ENCODE results near the gene TIAM2.

The TIAM2 gene

DNA sequence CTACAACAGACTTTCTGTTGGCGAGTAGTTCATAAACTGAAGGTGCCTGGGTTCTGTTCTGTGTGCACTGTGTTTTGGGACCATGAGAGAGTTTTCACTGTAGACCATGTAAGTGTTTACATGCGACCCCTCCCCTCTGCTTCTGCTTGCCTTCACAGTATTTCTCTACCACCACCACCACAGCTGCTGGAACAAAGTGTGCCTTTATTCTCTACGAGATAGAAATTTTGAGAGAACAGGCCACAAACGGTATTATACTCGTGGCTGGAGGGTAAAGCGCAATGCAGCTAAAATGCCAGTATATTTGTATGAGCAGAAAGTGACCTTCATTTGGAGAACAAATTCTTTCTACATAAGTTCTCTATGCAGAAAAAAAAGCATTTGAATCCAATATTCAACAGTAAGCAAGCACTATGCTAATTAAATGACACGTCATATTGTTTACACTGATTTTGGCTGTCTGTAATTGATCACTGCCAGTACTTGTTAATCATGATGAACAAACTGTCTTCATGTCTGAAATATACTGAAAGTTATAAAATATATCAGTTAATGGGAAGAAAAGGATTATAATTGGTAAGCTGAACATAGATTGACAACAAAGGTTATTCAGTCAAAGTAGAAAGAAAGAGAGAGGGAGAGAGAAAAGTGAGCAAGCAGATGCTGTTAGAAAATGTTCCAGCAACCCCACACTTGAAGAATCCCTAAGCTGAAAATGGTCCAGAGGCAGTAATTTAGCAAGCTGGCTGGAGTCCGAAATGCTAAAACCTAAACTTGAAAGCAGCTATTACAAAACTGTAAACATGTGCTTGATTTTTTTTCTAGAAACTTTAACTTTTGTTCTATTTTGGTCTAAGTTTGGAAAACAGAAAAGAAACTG is 277.5 kb downstream of the TIAM2 start:
- Histone ChIP-seq H3K9me3 (ENCODE audit: control insufficient read depth in 2 of 2, low read length in 2 of 2) (no peaks in the 10 kb centered on the region), H3K27ac (ENCODE audit: low read length) (peak overlapping the region; percentile 38), H3K4me3 (ENCODE audit: low read length in 2 of 2) (peak overlapping the region; percentile 0 to 36), H3K36me3 (ENCODE audit: control insufficient read depth in 2 of 2, insufficient read depth in 2 of 2, low read length in 2 of 2) (no peaks in the 10 kb centered on the region), H3K9ac (ENCODE audit: low read length in 2 of 2) (no peak overlapping the region), H3K4me1 (ENCODE audit: control insufficient read depth, insufficient read depth, low read length) (peaks cover 19% of the 10 kb centered on the region), H3K27me3 (ENCODE audit: control insufficient read depth in 1 of 2, insufficient read depth in 2 of 2, low read length in 2 of 2) (no peaks in the 10 kb centered on the region)

DNA sequence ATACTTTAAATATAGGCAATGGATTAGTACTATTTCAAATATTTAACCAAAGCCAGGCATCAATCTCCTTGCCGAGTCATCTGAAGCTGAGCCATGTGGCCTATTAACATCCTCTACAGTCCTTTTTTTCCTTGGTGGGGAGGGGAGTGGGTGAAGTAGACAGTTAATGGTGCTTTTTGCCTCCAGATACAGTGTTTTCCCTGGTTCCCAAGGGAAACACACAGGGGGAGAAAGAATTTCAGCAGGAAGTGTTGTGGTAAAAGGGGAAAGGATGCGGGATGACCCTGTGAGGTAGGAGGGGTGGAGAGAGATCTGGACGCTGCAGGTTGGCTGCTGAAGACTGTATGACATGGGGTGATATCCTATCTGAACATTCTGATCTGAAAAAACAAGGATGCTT is 278.3 kb downstream of the TIAM2 start:
- Histone ChIP-seq H3K27ac (ENCODE audit: low read length) (peak overlapping the region; percentile 38), H3K36me3 (ENCODE audit: control insufficient read depth in 2 of 2, insufficient read depth in 2 of 2, low read length in 2 of 2) (no peaks in the 10 kb centered on the region), H3K4me1 (ENCODE audit: control insufficient read depth, insufficient read depth, low read length) (peaks cover 19% of the 10 kb centered on the region), H3K9ac (ENCODE audit: low read length in 2 of 2) (no peak overlapping the region), H3K4me3 (ENCODE audit: low read length in 2 of 2) (peak overlapping the region; percentile 7 to 16), H3K27me3 (ENCODE audit: control insufficient read depth in 1 of 2, insufficient read depth in 2 of 2, low read length in 2 of 2) (no peaks in the 10 kb centered on the region), H3K9me3 (ENCODE audit: control insufficient read depth in 2 of 2, low read length in 2 of 2) (no peaks in the 10 kb centered on the region)

GRCh38 chr6:155274106-155274505 is 279.0 kb downstream of the TIAM2 start:
- no peaks in the 10 kb centered on the region for H3K27me3 ChIP-seq (ENCODE audit: control insufficient read depth in 1 of 2, insufficient read depth in 2 of 2, low read length in 2 of 2)
- H3K27ac ChIP-seq (ENCODE audit: low read length), result no peak overlapping the region
- no peak overlapping the region for H3K9ac ChIP-seq (ENCODE audit: low read length in 2 of 2)
- no peaks in the 10 kb centered on the region for H3K9me3 ChIP-seq (ENCODE audit: control insufficient read depth in 2 of 2, low read length in 2 of 2)
- no peak overlapping the region for H3K4me3 ChIP-seq (ENCODE audit: low read length in 2 of 2)
- H3K4me1 ChIP-seq (ENCODE audit: control insufficient read depth, insufficient read depth, low read length), result peaks cover 19% of the 10 kb centered on the region
- H3K36me3 ChIP-seq (ENCODE audit: control insufficient read depth in 2 of 2, insufficient read depth in 2 of 2, low read length in 2 of 2), result no peaks in the 10 kb centered on the region

GRCh38 chr6:155274533-155274932 is 279.4 kb downstream of the TIAM2 start:
- H3K27ac ChIP-seq (ENCODE audit: low read length), result no peak overlapping the region
- no peaks in the 10 kb centered on the region for H3K36me3 ChIP-seq (ENCODE audit: control insufficient read depth in 2 of 2, insufficient read depth in 2 of 2, low read length in 2 of 2)
- no peaks in the 10 kb centered on the region for H3K27me3 ChIP-seq (ENCODE audit: control insufficient read depth in 1 of 2, insufficient read depth in 2 of 2, low read length in 2 of 2)
- H3K9me3 ChIP-seq (ENCODE audit: control insufficient read depth in 2 of 2, low read length in 2 of 2), result no peaks in the 10 kb centered on the region
- peaks cover 19% of the 10 kb centered on the region for H3K4me1 ChIP-seq (ENCODE audit: control insufficient read depth, insufficient read depth, low read length)
- H3K4me3 ChIP-seq (ENCODE audit: low read length in 2 of 2), result no peak overlapping the region
- H3K9ac ChIP-seq (ENCODE audit: low read length in 2 of 2), result no peak overlapping the region

DNA sequence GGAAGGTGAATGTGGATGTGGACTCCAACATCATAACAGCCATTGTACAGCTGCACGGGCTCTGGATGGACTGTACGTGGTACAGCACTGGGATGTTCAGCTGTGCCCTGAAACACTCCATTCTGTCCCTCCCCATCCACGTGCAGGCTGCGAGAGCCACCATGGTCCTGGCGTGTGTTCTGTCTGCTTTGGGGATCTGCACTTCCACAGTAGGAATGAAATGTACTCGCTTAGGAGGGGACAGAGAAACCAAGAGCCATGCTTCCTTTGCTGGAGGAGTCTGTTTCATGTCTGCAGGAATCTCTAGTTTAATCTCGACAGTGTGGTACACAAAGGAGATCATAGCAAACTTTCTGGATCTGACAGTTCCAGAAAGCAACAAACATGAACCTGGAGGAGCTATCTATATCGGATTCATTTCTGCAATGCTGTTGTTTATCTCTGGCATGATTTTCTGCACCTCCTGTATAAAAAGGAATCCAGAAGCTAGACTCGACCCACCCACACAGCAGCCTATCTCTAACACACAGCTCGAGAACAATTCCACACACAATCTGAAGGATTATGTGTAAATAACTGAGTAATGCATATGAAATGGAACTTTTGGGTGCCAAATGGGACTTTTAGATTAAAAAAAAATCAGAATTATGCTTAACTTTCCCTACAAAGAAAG is 280.8 kb downstream of the TIAM2 start:
- Histone ChIP-seq H3K4me1 (ENCODE audit: control insufficient read depth, insufficient read depth, low read length) (peaks cover 19% of the 10 kb centered on the region), H3K27ac (ENCODE audit: low read length) (peak overlapping the region; percentile 66), H3K36me3 (ENCODE audit: control insufficient read depth in 2 of 2, insufficient read depth in 2 of 2, low read length in 2 of 2) (no peaks in the 10 kb centered on the region), H3K27me3 (ENCODE audit: control insufficient read depth in 1 of 2, insufficient read depth in 2 of 2, low read length in 2 of 2) (no peaks in the 10 kb centered on the region), H3K4me3 (ENCODE audit: low read length in 2 of 2) (peak overlapping the region; percentile 6 to 56), H3K9me3 (ENCODE audit: control insufficient read depth in 2 of 2, low read length in 2 of 2) (no peaks in the 10 kb centered on the region), H3K9ac (ENCODE audit: low read length in 2 of 2) (no peak overlapping the region)

- H3K27me3 ChIP-seq (ENCODE audit: control insufficient read depth in 1 of 2, insufficient read depth in 2 of 2, low read length in 2 of 2), result no peaks in the 10 kb centered on the region
- H3K9me3 ChIP-seq (ENCODE audit: control insufficient read depth in 2 of 2, low read length in 2 of 2), result no peaks in the 10 kb centered on the region
- H3K27ac ChIP-seq (ENCODE audit: low read length), result no peak overlapping the region
- H3K4me3 ChIP-seq (ENCODE audit: low read length in 2 of 2), result no peak overlapping the region
- no peaks in the 10 kb centered on the region for H3K36me3 ChIP-seq (ENCODE audit: control insufficient read depth in 2 of 2, insufficient read depth in 2 of 2, low read length in 2 of 2)
- peaks cover 19% of the 10 kb centered on the region for H3K4me1 ChIP-seq (ENCODE audit: control insufficient read depth, insufficient read depth, low read length)
- H3K9ac ChIP-seq (ENCODE audit: low read length in 2 of 2), result no peak overlapping the region
These were observed 281.5 kb downstream of the TIAM2 start for GRCh38 chr6:155276638-155277037.

DNA sequence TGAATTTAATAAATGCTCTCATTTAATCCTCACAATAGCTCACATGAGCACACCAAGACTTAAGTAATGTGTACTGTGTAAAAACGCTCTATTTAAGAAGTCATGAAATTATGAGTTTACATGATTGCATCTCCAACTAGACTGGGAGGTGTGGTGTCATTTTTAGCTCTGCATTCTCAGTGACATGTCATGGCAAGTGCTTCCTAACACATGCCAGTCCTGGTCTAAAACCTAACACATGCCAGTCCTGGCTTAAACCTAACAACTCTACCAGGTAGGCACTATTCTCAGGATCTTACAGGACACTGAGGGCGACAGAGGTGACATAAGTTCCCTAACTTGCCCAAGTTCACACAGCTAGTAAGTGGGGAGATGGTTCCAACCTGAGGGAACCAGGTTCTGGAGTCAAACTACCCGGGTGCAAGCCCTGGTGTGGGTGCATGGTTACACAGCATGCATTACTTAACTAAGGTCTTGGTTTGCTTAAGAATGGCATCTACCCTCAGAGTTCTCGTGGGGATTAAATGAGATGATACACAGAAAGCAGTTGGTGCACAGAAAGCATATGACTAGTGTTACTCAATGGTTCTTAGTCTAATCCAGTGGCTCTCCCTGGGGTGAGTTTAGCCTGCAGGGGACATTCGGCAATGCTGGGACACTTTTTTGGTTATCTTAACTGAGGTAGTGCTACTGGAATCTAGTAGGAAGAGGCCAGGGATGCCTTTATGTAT is 283.4 kb downstream of the TIAM2 start:
- Histone ChIP-seq H3K9me3 (ENCODE audit: control insufficient read depth in 2 of 2, low read length in 2 of 2) (no peaks in the 10 kb centered on the region), H3K4me1 (ENCODE audit: control insufficient read depth, insufficient read depth, low read length) (peaks cover 12% of the 10 kb centered on the region), H3K4me3 (ENCODE audit: low read length in 2 of 2) (no peak overlapping the region), H3K9ac (ENCODE audit: low read length in 2 of 2) (no peak overlapping the region), H3K36me3 (ENCODE audit: control insufficient read depth in 2 of 2, insufficient read depth in 2 of 2, low read length in 2 of 2) (no peaks in the 10 kb centered on the region), H3K27ac (ENCODE audit: low read length) (no peak overlapping the region), H3K27me3 (ENCODE audit: control insufficient read depth in 1 of 2, insufficient read depth in 2 of 2, low read length in 2 of 2) (no peaks in the 10 kb centered on the region)

DNA sequence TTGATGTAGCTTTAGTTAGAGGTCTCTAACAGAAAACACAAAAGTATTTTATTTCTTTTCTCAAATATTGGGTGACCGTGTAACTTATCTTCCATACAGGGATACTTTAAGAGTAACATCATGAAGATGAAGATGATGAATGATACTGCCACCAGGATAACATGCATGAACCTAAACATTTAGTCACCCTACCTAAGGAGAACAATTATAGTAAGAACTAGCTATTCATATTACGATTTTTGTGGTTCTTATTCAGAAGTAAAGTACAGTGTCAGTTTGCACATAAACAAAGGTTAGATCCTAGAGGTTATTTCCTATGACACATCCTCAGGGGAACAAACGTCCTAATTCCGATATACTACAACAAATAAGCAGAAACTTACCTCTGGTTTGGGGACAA is 289.7 kb downstream of the TIAM2 start:
- H3K9ac ChIP-seq (ENCODE audit: low read length in 2 of 2), result no peak overlapping the region
- H3K4me1 ChIP-seq (ENCODE audit: control insufficient read depth, insufficient read depth, low read length), result no peaks in the 10 kb centered on the region
- peaks cover 5 to 11% of the 10 kb centered on the region in 2 donors for H3K36me3 ChIP-seq (ENCODE audit: control insufficient read depth in 2 of 2, insufficient read depth in 2 of 2, low read length in 2 of 2)
- no peak overlapping the region for H3K27ac ChIP-seq (ENCODE audit: low read length)
- H3K4me3 ChIP-seq (ENCODE audit: low read length in 2 of 2), result no peak overlapping the region
- no peaks in the 10 kb centered on the region for H3K9me3 ChIP-seq (ENCODE audit: control insufficient read depth in 2 of 2, low read length in 2 of 2)
- no peaks in the 10 kb centered on the region for H3K27me3 ChIP-seq (ENCODE audit: control insufficient read depth in 1 of 2, insufficient read depth in 2 of 2, low read length in 2 of 2)

GRCh38 chr6:155287762-155288161 is 292.6 kb downstream of the TIAM2 start:
- H3K36me3 ChIP-seq (ENCODE audit: control insufficient read depth in 2 of 2, insufficient read depth in 2 of 2, low read length in 2 of 2), result peaks cover 10 to 11% of the 10 kb centered on the region in 2 donors

GRCh38 chr6:155290491-155290890 is 295.4 kb downstream of the TIAM2 start:
- H3K27ac ChIP-seq (ENCODE audit: low read length), result no peak overlapping the region
- no peaks in the 10 kb centered on the region for H3K4me1 ChIP-seq (ENCODE audit: control insufficient read depth, insufficient read depth, low read length)
- peaks cover 2 to 5% of the 10 kb centered on the region in 2 donors for H3K36me3 ChIP-seq (ENCODE audit: control insufficient read depth in 2 of 2, insufficient read depth in 2 of 2, low read length in 2 of 2)
- no peak overlapping the region for H3K4me3 ChIP-seq (ENCODE audit: low read length in 2 of 2)
- no peaks in the 10 kb centered on the region for H3K9me3 ChIP-seq (ENCODE audit: control insufficient read depth in 2 of 2, low read length in 2 of 2)
- H3K9ac ChIP-seq (ENCODE audit: low read length in 2 of 2), result no peak overlapping the region
- no peaks in the 10 kb centered on the region for H3K27me3 ChIP-seq (ENCODE audit: control insufficient read depth in 1 of 2, insufficient read depth in 2 of 2, low read length in 2 of 2)

More at GRCh38 chr6:155287762-155288161, 292.6 kb downstream of the TIAM2 start:
- Histone ChIP-seq H3K4me3 (ENCODE audit: low read length in 2 of 2) (no peak overlapping the region), H3K27ac (ENCODE audit: low read length) (no peak overlapping the region), H3K9me3 (ENCODE audit: control insufficient read depth in 2 of 2, low read length in 2 of 2) (no peaks in the 10 kb centered on the region), H3K27me3 (ENCODE audit: control insufficient read depth in 1 of 2, insufficient read depth in 2 of 2, low read length in 2 of 2) (no peaks in the 10 kb centered on the region), H3K9ac (ENCODE audit: low read length in 2 of 2) (no peak overlapping the region), H3K4me1 (ENCODE audit: control insufficient read depth, insufficient read depth, low read length) (no peaks in the 10 kb centered on the region)
